Measurements from ENCODE around the gene FXYD3.
"Not testable (repeated sequence)": the region's sequence is repeated elsewhere in the genome, so short reads cannot be mapped to it uniquely, and the experiment has no call there.

The FXYD3 gene

GRCh38 chr19:35142606-35143230 lies 27.1 kb downstream of the FXYD3 start:
- DNase-seq (ENCODE audit: low read depth), result peak; percentile 50

GRCh38 chr19:35143231-35143715 lies 27.6 kb downstream of the FXYD3 start, which contains the start of gene FXYD7:
Gene FXYD7, plus strand, starts transcription at chr19:35143255. Its CDS starts 79 bp downstream, at chr19:35143334.
- no peak for DNase-seq (ENCODE audit: low read depth)

- no peak for DNase-seq (ENCODE audit: low read depth)
Measured at GRCh38 chr19:35143818-35144217, 28.2 kb downstream of the FXYD3 start.

GRCh38 chr19:35144259-35144599 lies 28.6 kb downstream of the FXYD3 start:
- DNase-seq (ENCODE audit: low read depth), result no peak

- DNase-seq (ENCODE audit: low read depth), result no peak
Measured at GRCh38 chr19:35144600-35145436, 29.2 kb downstream of the FXYD3 start.

- no peak for DNase-seq (ENCODE audit: low read depth)
Measured at GRCh38 chr19:35146746-35147459, 31.3 kb downstream of the FXYD3 start.

GRCh38 chr19:35149463-35149862 lies 33.8 kb downstream of the FXYD3 start:
- DNase-seq (ENCODE audit: low read depth), result no peak

- DNase-seq (ENCODE audit: low read depth), result no peak
Measured at GRCh38 chr19:35150445-35150844, 34.8 kb downstream of the FXYD3 start.

- DNase-seq (ENCODE audit: low read depth), result no peak
Measured at GRCh38 chr19:35151273-35152065, 35.8 kb downstream of the FXYD3 start.

GRCh38 chr19:35153129-35153522 lies 37.5 kb downstream of the FXYD3 start:
- not testable (repeated sequence) for DNase-seq (ENCODE audit: low read depth)

GRCh38 chr19:35153701-35154524 lies 38.3 kb downstream of the FXYD3 start:
- DNase-seq (ENCODE audit: low read depth), result peak; percentile 67

- peak; percentile 78 for DNase-seq (ENCODE audit: low read depth)
Measured at GRCh38 chr19:35154525-35155406, 39.1 kb downstream of the FXYD3 start, which contains the start of gene FXYD5. Gene FXYD5, plus strand, starts transcription at chr19:35154735. Its CDS starts 816 bp downstream, at chr19:35155551.

GRCh38 chr19:35155441-35155840 lies 39.8 kb downstream of the FXYD3 start:
- no peak for DNase-seq (ENCODE audit: low read depth)

- no peak for DNase-seq (ENCODE audit: low read depth)
Measured at GRCh38 chr19:35155981-35156672, 40.5 kb downstream of the FXYD3 start.

- DNase-seq (ENCODE audit: low read depth), result no peak
Measured at GRCh38 chr19:35156673-35157014, 41.0 kb downstream of the FXYD3 start.

- DNase-seq (ENCODE audit: low read depth), result no peak
Measured at GRCh38 chr19:35157431-35157830, 41.8 kb downstream of the FXYD3 start.

GRCh38 chr19:35159606-35160005 lies 44.0 kb downstream of the FXYD3 start:
- DNase-seq (ENCODE audit: low read depth), result no peak

- no peak for DNase-seq (ENCODE audit: low read depth)
Measured at GRCh38 chr19:35160629-35161433, 45.2 kb downstream of the FXYD3 start.

GRCh38 chr19:35161434-35161743 lies 45.8 kb downstream of the FXYD3 start:
- no peak for DNase-seq (ENCODE audit: low read depth)

All from stimulated activated CD8-positive, alpha-beta memory T cell treated with anti-CD3 and anti-CD28 coated beads, Interleukin-4, amount 100 ng/mL, for 24 hours (primary cell).